GM12878 (cell line): ENCODE measurements around the gene KIRREL3.

ENCODE experiments used
- CBFB ChIP-seq: IDR thresholded peaks from 2 replicates; pipeline ENCODE4 v1.6.1; 2016; ENCODE audit warnings: antibody characterized with exemption, low read depth
- CTCF ChIP-seq, 3 experiments: IDR thresholded peaks in 2 of 3; conservative IDR thresholded peaks in 1 of 3; 2 replicates each; pipeline ENCODE4 v1.5.1; 2011; ENCODE audit warnings: low read depth in 3 of 3, low read length in 3 of 3, mild to moderate bottlenecking in 3 of 3, control low read depth in 2 of 3, moderate library complexity in 2 of 3, inconsistent platforms in 1 of 3, mixed read lengths in 1 of 3; ENCODE audit not compliant: control insufficient read depth in 2 of 3, insufficient read depth in 1 of 3; ENCODE audit errors: extremely low read depth in 1 of 3
- MYC ChIP-seq: IDR thresholded peaks from 2 replicates; pipeline ENCODE4 v1.6.1; 2011; ENCODE audit warnings: mild to moderate bottlenecking, low read length, moderate library complexity, inconsistent platforms; ENCODE audit not compliant: insufficient read depth, insufficient replicate concordance, insufficient read length, severe bottlenecking
- NR2C2 ChIP-seq: IDR thresholded peaks from 2 replicates; pipeline ENCODE4 v1.6.1; 2011; ENCODE audit warnings: borderline replicate concordance, low read depth; ENCODE audit not compliant: control insufficient read depth, insufficient read length
- POLR2A ChIP-seq: IDR thresholded peaks from 2 replicates; pipeline ENCODE4 v1.6.1; 2011; ENCODE audit warnings: low read depth, mild to moderate bottlenecking, low read length
- POLR2AphosphoS5 ChIP-seq: IDR thresholded peaks from 2 replicates; pipeline ENCODE4 v1.6.1; 2011; ENCODE audit warnings: mild to moderate bottlenecking, low read length, inconsistent platforms
- RAD51 ChIP-seq: fragments of 450-650 bp; IDR thresholded peaks from 2 replicates; pipeline ENCODE4 v1.6.1; 2016; ENCODE audit warnings: moderate library complexity, mild to moderate bottlenecking, inconsistent platforms
- RELB ChIP-seq: fragments of 450-650 bp; IDR thresholded peaks from 2 replicates; pipeline ENCODE4 v1.6.1; 2017; ENCODE audit warnings: low read depth, mild to moderate bottlenecking, moderate library complexity
- SMC3 ChIP-seq: IDR thresholded peaks from 2 replicates; pipeline ENCODE4 v1.6.1; 2011; ENCODE audit warnings: low read length, improper control_type of control experiment, borderline replicate concordance
- TAF1 ChIP-seq: IDR thresholded peaks from 2 replicates; pipeline ENCODE4 v1.6.1; 2011; ENCODE audit warnings: mild to moderate bottlenecking, low read depth, low read length, borderline replicate concordance
- TBL1XR1 ChIP-seq: IDR thresholded peaks from 2 replicates; pipeline ENCODE4 v1.6.1; 2012; ENCODE audit warnings: low read depth, low read length, improper control_type of control experiment
- ZNF384 ChIP-seq: IDR thresholded peaks from 2 replicates; pipeline ENCODE4 v1.6.1; 2012; ENCODE audit warnings: low read depth, mild to moderate bottlenecking, low read length, improper control_type of control experiment, borderline replicate concordance
- TF ChIP-seq, protein P1 (sequence below): IDR thresholded peaks from 2 replicates; pipeline ENCODE4 v1.6.1; 2011; ENCODE audit warnings: low read depth, mild to moderate bottlenecking, low read length, moderate library complexity, borderline replicate concordance; ENCODE audit errors: extremely low read depth

DNA sequence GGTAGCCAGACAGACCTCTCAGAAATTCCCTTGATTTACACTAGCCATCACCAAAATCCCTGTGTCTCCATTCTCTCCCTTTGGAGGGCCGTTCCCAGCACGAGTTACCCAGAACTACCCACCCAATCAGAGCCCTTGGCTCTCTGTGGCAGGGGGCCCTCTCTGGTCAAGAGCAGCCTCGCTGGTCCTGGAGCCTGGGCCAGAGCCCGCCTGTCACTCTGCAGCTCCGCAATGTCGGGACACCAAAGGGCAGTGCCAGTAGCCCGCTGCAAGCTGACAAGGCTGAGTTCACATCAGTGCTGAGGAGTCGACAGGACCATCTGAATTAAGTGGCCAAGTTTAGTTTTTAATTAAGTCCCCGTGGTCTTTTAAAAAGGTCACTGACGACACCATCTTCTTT, 403.5 kb downstream of the KIRREL3 start:
- TF ChIP-seq CTCF (IDR thresholded peaks at IDR 0.05 in 2 of 3, conservative IDR thresholded peaks at IDR 0.05 in 1 of 3; ENCODE audit: control insufficient read depth in 2 of 3, extremely low read depth in 1 of 3, insufficient read depth in 1 of 3, low read depth in 3 of 3, low read length in 3 of 3) (no peak), RELB (no peak), RAD51 (no peak), SMC3 (no peak), ZNF384 (no peak), NR2C2 (no peak), TBL1XR1 (no peak), MYC (no peak), TAF1 (no peak), POLR2AphosphoS5 (no peak), POLR2A (no peak), CBFB (no peak)
- TF ChIP-seq, protein P1, sequence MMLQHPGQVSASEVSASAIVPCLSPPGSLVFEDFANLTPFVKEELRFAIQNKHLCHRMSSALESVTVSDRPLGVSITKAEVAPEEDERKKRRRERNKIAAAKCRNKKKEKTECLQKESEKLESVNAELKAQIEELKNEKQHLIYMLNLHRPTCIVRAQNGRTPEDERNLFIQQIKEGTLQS: no peak
